Fibroblast of gingiva (primary cell): ENCODE data around the gene EFEMP1.

ENCODE experiments used
- DNase-seq: peaks from one replicate; pipeline ENCODE4 v3.0.0-alpha.2; 2011; ENCODE audit warnings: low read depth

Gene EFEMP1

GRCh38 chr2:55824551-55825096, 99.0 kb downstream of the EFEMP1 start:
- DNase-seq, result no peak
